SU-DHL-6 (cell line): ENCODE measurements around the gene TCEAL1.

Experiments
- H2AFZ ChIP-seq: fragments of 200-600 bp; sonication (generic); 2 replicates; pipeline ENCODE4 v1.6.1; 2014; ENCODE audit warnings: low read depth, mild to moderate bottlenecking, moderate library complexity, mixed read lengths, antibody characterized with exemption, low read length; ENCODE audit not compliant: severe bottlenecking
- H3F3A ChIP-seq: fragments of 200-600 bp; shearing (Covaris generic); 2 replicates; pipeline ENCODE4 v1.6.0; 2016; ENCODE audit warnings: antibody characterized with exemption, mild to moderate bottlenecking; ENCODE audit not compliant: insufficient read depth
- H3K27ac ChIP-seq: fragments of 200-600 bp; sonication (generic); 2 replicates; pipeline ENCODE4 v1.5.1; 2016; ENCODE audit warnings: low read depth, mild to moderate bottlenecking, low read length, moderate library complexity, mixed read lengths
- H3K27me3 ChIP-seq: fragments of 200-600 bp; sonication (generic), shearing (Covaris generic); 2 replicates; pipeline ENCODE4 v1.6.0; 2014; ENCODE audit warnings: mild to moderate bottlenecking, low read length
- H3K36me3 ChIP-seq: fragments of 200-600 bp; sonication (generic); 2 replicates; pipeline ENCODE4 v1.6.1; 2014; ENCODE audit warnings: mild to moderate bottlenecking, low read length, mixed read lengths
- H3K4me2 ChIP-seq: fragments of 300-600, 200-600 bp; shearing (Covaris generic), sonication (generic); 2 replicates; pipeline ENCODE4 v1.6.0; 2014; ENCODE audit warnings: low read length, low read depth, mild to moderate bottlenecking; ENCODE audit not compliant: poor library complexity, severe bottlenecking
- H3K4me3 ChIP-seq: fragments of 200-600 bp; sonication (generic); 2 replicates; pipeline ENCODE4 v1.5.1; 2014; ENCODE audit warnings: antibody characterized with exemption, low read length, mild to moderate bottlenecking, mixed read lengths; ENCODE audit not compliant: insufficient read depth, poor library complexity, severe bottlenecking
- H3K79me2 ChIP-seq: fragments of 200-600 bp; sonication (generic); 2 replicates; pipeline ENCODE4 v1.6.1; 2014; ENCODE audit warnings: mild to moderate bottlenecking, low read length, moderate library complexity; ENCODE audit not compliant: insufficient read depth
- H3K9ac ChIP-seq: fragments of 200-600 bp; sonication (generic); 2 replicates; pipeline ENCODE4 v1.7.0; 2014; ENCODE audit warnings: mild to moderate bottlenecking, low read length
- H3K9me2 ChIP-seq: fragments of 200-600 bp; sonication (generic); replicated peaks from 2 replicates; pipeline ENCODE4 v1.6.1; 2014; ENCODE audit warnings: low read length; ENCODE audit not compliant: insufficient read depth
- H3K9me3 ChIP-seq: fragments of 200-600 bp; sonication (generic); 2 replicates; pipeline ENCODE4 v1.6.1; 2014; ENCODE audit warnings: low read length, mixed read lengths; ENCODE audit not compliant: insufficient read depth
- H4K20me1 ChIP-seq: fragments of 200-600 bp; sonication (generic); 2 replicates; pipeline ENCODE4 v1.6.1; 2014; ENCODE audit warnings: low read depth, mild to moderate bottlenecking, antibody characterized with exemption, low read length, moderate library complexity, mixed read lengths
- CTCF ChIP-seq: fragments of 200-600 bp; sonication (generic); IDR thresholded peaks from one replicate; pipeline ENCODE4 v1.5.1; 2017; ENCODE audit warnings: antibody characterized with exemption, mild to moderate bottlenecking, low read length, moderate library complexity; ENCODE audit not compliant: insufficient read depth, poor library complexity, severe bottlenecking
- EZH2phosphoT487 ChIP-seq: fragments of 200-600 bp; sonication (generic), shearing (Covaris generic); conservative IDR thresholded peaks from 2 replicates; pipeline ENCODE4 v1.6.1; 2018; ENCODE audit warnings: mild to moderate bottlenecking, antibody characterized with exemption, low read length, moderate library complexity, mixed read lengths

Gene TCEAL1

GRCh38 chrX:103640401-103641155 is 11.8 kb downstream of the TCEAL1 start:
- H4K20me1 ChIP-seq, result no peaks in the 10 kb centered on the region
- no peak overlapping the region for H3K4me3 ChIP-seq
- H3K4me2 ChIP-seq, result no peak overlapping the region
- H3K9me2 ChIP-seq, result no peaks in the 10 kb centered on the region
- H3K79me2 ChIP-seq, result no peaks in the 10 kb centered on the region
- no peaks in the 10 kb centered on the region for H3K27me3 ChIP-seq
- no peaks in the 10 kb centered on the region for H3K36me3 ChIP-seq
- no peak overlapping the region for H3K27ac ChIP-seq
- no peaks in the 10 kb centered on the region for H3K9me3 ChIP-seq
- TF ChIP-seq CTCF, result no peak
- H2AFZ ChIP-seq, result no peak overlapping the region
- H3K9ac ChIP-seq, result no peak overlapping the region
- no peaks in the 10 kb centered on the region for H3F3A ChIP-seq

- TF ChIP-seq EZH2phosphoT487 (no peak), CTCF (no peak)
- Histone ChIP-seq H3K27me3 (no peaks in the 10 kb centered on the region), H3K9me3 (no peaks in the 10 kb centered on the region), H3K9ac (no peak overlapping the region), H3K36me3 (no peaks in the 10 kb centered on the region), H3K4me2 (no peak overlapping the region), H4K20me1 (no peaks in the 10 kb centered on the region), H2AFZ (no peak overlapping the region), H3K9me2 (no peaks in the 10 kb centered on the region), H3F3A (no peaks in the 10 kb centered on the region), H3K4me3 (no peak overlapping the region), H3K27ac (no peak overlapping the region), H3K79me2 (no peaks in the 10 kb centered on the region)
Observed at GRCh38 chrX:103644125-103644524, 15.3 kb downstream of the TCEAL1 start.

DNA sequence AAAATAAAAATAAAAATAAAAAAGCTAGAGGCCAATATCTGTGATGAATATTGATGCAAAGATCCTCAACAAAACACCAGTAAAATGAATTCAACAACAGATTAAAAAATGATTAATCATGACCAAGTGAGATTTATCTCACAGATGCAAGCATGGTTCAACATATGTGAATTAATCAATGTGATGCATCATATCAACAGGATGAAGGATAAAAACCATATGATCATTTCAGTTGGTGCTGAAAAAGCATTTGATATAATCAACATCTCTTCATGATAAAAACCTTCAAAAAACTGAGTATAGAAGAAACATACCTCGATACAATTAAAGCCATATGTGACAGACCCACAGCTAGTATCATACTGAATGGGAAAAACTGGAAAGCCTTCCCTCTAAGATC is 18.9 kb downstream of the TCEAL1 start:
- Histone ChIP-seq H3K9me2 (no peaks in the 10 kb centered on the region), H3K4me3 (no peak overlapping the region)

More for the DNA sequence above, 18.9 kb downstream of the TCEAL1 start:
- TF ChIP-seq CTCF (no peak), EZH2phosphoT487 (no peak)
- H4K20me1 ChIP-seq, result no peaks in the 10 kb centered on the region
- H3K27ac ChIP-seq, result no peak overlapping the region
- no peak overlapping the region for H3K9ac ChIP-seq
- no peak overlapping the region for H2AFZ ChIP-seq
- no peaks in the 10 kb centered on the region for H3K36me3 ChIP-seq
- no peak overlapping the region for H3K4me2 ChIP-seq
- no peaks in the 10 kb centered on the region for H3F3A ChIP-seq
- H3K9me3 ChIP-seq, result no peaks in the 10 kb centered on the region
- no peaks in the 10 kb centered on the region for H3K27me3 ChIP-seq
- H3K79me2 ChIP-seq, result no peaks in the 10 kb centered on the region
